Mucosa of gallbladder (tissue), 1 donor: ENCODE results near the gene KIAA0586. TPM values are rescaled to one million over a fixed set of nuclear protein-coding genes. Genes with fewer than 3 reads are reported as not detected.
"Not testable (repeated sequence)": the region's sequence is repeated elsewhere in the genome, so short reads cannot be mapped to it uniquely, and the experiment has no call there.

Experiments used
- DNase-seq: peaks from one replicate; pipeline ENCODE4 v3.0.0-alpha.2; 2020; ENCODE audit warnings: low spot score
- total RNA-seq: library from RNA; stranded (reverse); gene quantifications from one replicate; pipeline ENCODE4 v1.2.1, GENCODE V29; 2021
- donor health status: DM: no; HTN: no; CAD: no.

Gene KIAA0586
- total RNA-seq, 1 donor from 2014 or later: 16.0 TPM

GRCh38 chr14:58464652-58465051 is 37.1 kb downstream of the KIAA0586 start:
- no peak for DNase-seq

GRCh38 chr14:58465421-58465820 is 37.9 kb downstream of the KIAA0586 start:
- no peak for DNase-seq

- no peak for DNase-seq
Observed at GRCh38 chr14:58466459-58466858, 38.9 kb downstream of the KIAA0586 start.

GRCh38 chr14:58467575-58467974 is 40.1 kb downstream of the KIAA0586 start:
- DNase-seq: no peak

- no peak for DNase-seq
Observed at GRCh38 chr14:58469309-58469708, 41.8 kb downstream of the KIAA0586 start.

- no peak for DNase-seq
Observed at GRCh38 chr14:58476320-58476719, 48.8 kb downstream of the KIAA0586 start.

- DNase-seq: no peak
Observed at GRCh38 chr14:58477653-58478052, 50.1 kb downstream of the KIAA0586 start.

- DNase-seq: not testable (repeated sequence)
Observed at GRCh38 chr14:58478329-58478728, 50.8 kb downstream of the KIAA0586 start.

- DNase-seq: no peak
Observed at GRCh38 chr14:58479975-58480374, 52.5 kb downstream of the KIAA0586 start.

- DNase-seq: no peak
Observed at GRCh38 chr14:58484176-58484575, 56.7 kb downstream of the KIAA0586 start.

GRCh38 chr14:58488550-58488949 is 61.0 kb downstream of the KIAA0586 start:
- DNase-seq: no peak

- DNase-seq: no peak
Observed at GRCh38 chr14:58491593-58491992, 64.1 kb downstream of the KIAA0586 start.

- no peak for DNase-seq
Observed at GRCh38 chr14:58492044-58492443, 64.5 kb downstream of the KIAA0586 start.

- DNase-seq: peak; percentile 17
Observed at GRCh38 chr14:58501214-58501816, 73.8 kb downstream of the KIAA0586 start.

- DNase-seq: no peak
Observed at GRCh38 chr14:58513272-58513671, 85.8 kb downstream of the KIAA0586 start.

GRCh38 chr14:58517592-58517991 is 90.1 kb downstream of the KIAA0586 start:
- DNase-seq: no peak

GRCh38 chr14:58525691-58526090 is 98.2 kb downstream of the KIAA0586 start:
- DNase-seq: not testable (repeated sequence)

GRCh38 chr14:58533446-58533845 is 105.9 kb downstream of the KIAA0586 start:
- DNase-seq: no peak

GRCh38 chr14:58535044-58535443 is 107.5 kb downstream of the KIAA0586 start:
- DNase-seq: no peak

GRCh38 chr14:58537004-58537403 is 109.5 kb downstream of the KIAA0586 start:
- DNase-seq: no peak

GRCh38 chr14:58540749-58541632 is 113.5 kb downstream of the KIAA0586 start:
- DNase-seq: no peak

GRCh38 chr14:58541633-58542022 is 114.1 kb downstream of the KIAA0586 start:
- DNase-seq: no peak

GRCh38 chr14:58543253-58543652 is 115.7 kb downstream of the KIAA0586 start:
- DNase-seq: no peak
